Measurements from ENCODE around the gene EDA.

DNA sequence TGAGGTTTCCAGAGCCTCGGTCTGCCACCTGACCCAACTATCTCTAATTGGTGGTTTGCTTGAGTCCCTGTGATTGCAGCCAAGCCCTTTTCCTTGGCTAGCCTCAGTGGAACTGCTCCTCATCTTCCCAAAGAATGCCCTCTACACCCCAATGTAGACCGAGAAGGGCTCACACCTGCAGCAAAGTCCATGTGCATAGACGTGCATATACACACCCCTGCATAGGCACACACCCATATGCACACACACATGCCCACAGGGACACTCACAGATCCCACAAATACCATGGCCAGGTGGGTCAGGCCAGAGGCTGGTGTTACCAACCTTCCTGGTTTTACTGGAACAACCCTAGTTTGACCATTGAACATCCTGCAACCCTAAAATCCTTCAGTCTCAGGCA, 433.5 kb downstream of the EDA start:
- no peak for TF ChIP-seq POLR2A (IDR thresholded peaks at IDR 0.05)
- TF ChIP-seq, protein P1, sequence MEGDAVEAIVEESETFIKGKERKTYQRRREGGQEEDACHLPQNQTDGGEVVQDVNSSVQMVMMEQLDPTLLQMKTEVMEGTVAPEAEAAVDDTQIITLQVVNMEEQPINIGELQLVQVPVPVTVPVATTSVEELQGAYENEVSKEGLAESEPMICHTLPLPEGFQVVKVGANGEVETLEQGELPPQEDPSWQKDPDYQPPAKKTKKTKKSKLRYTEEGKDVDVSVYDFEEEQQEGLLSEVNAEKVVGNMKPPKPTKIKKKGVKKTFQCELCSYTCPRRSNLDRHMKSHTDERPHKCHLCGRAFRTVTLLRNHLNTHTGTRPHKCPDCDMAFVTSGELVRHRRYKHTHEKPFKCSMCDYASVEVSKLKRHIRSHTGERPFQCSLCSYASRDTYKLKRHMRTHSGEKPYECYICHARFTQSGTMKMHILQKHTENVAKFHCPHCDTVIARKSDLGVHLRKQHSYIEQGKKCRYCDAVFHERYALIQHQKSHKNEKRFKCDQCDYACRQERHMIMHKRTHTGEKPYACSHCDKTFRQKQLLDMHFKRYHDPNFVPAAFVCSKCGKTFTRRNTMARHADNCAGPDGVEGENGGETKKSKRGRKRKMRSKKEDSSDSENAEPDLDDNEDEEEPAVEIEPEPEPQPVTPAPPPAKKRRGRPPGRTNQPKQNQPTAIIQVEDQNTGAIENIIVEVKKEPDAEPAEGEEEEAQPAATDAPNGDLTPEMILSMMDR (IDR thresholded peaks at IDR 0.05 in 4 of 5, conservative IDR thresholded peaks at IDR 0.05 in 1 of 5) = no peak

Measured in gastrocnemius medialis (tissue), 4 donors.